GM18498 (cell line): ENCODE data around the gene THEMIS.
"Not testable (repeated sequence)": the region's sequence is repeated elsewhere in the genome, so short reads cannot be mapped to it uniquely, and the experiment has no call there.

ENCODE experiments used
- ATAC-seq: cut with Tn5 transposase; IDR thresholded peaks from one replicate; pipeline ENCODE4 v1.9.1; 2021; ENCODE audit warnings: mild to moderate bottlenecking, moderate library complexity; ENCODE audit not compliant: unreplicated experiment

The THEMIS gene

DNA sequence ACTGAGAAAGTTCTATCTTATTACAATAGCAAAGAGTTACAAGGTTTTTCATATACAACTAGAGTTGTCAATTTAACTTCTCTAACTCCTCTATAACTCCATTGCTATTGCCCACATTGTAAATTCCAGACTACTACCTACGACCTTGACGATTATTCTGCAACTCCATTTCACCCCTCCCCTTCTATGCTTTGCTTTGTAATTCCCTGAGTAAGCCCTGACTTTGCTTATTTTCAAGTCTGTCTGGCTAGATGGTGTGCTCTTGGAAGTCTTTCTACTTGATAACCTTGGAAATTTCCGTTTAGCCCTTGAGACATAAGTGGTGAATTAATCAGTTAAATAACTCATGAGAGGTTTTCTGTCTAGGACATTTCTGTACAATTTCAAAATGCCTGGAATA lies 162.4 kb downstream of the THEMIS start:
- ATAC-seq, result no peak

DNA sequence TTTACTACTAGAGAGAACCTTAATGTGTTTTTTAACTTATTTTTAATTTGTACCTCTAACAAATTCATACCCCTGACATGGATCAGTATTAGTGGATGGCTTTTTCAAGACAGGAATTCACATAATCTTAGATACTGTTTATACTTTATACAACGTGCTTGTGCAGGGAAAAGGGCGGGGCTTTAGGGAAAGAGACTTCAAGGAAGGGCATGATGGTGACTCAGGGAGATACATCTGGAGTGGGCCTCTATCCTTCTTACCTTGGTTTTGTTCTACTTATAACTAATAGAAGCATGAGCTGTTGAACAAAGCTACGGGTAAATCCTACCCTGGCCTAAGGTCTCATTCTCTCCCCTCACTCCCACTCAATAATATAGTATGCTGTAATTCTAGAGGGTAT lies 163.1 kb downstream of the THEMIS start:
- ATAC-seq, result no peak

DNA sequence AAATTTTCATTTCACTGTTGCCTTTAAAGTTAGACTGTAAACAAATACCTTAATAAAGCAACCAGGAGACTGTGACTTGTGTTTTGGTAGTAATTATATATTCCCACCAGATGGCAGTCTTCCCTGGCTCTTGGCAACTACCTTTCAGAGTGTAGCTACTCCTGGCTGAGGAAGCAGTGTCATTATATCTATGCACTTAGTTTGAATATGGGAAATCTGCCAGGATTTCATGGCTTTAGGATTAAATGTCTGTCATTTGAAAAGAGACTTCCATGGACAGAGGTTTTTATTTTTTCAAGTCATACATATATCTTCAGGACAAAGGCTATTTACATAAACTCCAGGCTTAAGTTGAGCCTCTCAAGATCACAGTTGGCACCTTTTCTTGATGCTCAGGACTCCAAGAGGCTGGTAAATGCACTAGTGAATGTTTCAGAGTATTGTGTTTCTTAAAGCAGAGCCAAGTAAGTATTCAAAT lies 163.8 kb downstream of the THEMIS start:
- ATAC-seq, result peak; percentile 98

GRCh38 chr6:127732927-127733326 lies 167.9 kb downstream of the THEMIS start:
- ATAC-seq, result no peak

DNA sequence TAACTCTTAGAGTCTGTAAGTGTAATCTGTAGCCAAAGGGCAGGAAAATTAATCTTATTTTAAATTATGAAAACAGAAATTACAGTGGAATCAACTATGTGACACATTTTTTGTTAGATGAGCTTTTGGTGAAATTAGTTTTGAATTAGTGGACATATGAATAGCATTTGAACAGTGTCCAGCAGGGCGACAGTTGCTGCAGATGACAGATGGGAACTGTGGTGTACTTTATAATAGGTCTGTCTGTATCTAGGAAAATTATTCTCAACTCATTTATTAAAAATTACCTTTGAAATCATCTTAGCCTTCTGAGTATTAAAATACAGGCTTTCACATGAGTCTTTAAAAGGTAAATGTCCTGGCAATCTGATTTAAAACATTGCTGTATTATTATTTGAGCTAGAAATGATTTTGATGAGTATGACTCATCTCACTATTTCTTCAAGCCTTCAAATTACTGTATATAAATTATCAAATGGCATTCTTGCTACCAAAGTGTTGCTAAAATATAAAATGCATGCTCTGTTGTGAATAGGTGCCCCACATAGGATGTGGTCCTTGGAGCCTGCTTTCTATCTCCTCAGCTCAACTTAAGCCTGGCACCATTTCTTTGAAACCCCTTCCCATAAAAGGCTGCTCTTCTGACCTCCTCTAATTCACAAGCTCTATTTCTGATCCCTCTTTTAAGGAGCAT lies 173.5 kb downstream of the THEMIS start:
- no peak for ATAC-seq

DNA sequence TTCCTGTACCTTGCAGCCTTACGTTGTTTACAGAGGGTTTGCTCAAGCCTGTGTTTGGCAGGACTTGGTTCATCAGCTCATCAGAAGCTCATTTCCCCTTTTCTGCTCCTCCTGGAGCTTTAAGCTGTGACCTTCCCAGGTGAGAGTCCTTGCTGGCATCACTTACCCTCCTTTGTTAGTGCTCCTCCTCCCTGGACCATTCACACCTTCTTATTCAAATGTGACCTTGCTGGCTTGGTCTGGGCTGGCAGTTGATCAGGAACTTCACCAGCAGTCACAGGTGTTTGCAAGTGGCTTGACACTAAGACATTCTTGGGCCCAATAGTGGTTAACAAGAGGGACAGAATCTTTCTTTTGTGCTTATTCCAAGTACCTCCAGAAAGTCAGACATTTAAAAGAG lies 175.0 kb downstream of the THEMIS start:
- no peak for ATAC-seq

DNA sequence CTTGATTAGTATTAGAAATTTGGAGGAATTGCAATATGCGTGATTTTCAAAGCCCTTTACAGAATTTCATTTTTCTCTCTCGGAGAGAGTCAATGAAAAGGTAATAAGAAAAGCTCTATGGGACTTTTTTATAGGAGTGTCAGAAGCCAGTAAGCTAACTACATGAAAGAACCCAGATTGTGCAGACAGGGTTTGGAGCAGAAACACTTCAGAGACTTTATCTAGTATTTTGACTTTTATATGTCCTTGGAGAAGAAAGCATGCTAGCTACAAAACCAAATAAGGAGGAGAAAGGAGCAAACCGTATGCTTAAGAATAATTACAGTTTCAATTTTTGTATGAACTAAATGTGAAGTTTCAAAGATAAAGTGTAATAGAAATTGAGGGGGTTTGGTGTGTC lies 182.2 kb downstream of the THEMIS start:
- no peak for ATAC-seq

GRCh38 chr6:127717384-127717783 lies 183.5 kb downstream of the THEMIS start:
- no peak for ATAC-seq

GRCh38 chr6:127716465-127716864 lies 184.4 kb downstream of the THEMIS start:
- no peak for ATAC-seq

DNA sequence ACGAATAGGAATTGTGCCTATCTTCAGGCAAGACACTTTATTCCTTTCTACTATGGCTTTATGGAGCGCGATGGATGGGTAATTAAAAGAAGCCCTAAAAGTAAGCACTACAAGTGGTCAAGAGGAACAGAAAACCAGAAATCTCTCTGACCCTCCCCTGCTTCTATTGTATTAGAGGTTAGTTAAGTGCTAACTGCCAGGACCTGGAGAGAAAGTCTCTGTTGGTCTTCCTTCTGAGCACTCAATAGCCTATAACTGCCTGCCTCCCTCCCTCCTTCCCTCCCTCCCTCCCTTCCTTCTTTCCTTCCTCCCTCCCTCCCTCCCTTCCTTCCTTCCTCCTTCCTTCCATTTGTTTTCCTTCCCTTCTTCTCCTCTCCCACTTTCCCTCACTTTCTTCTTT lies 190.2 kb downstream of the THEMIS start:
- no peak for ATAC-seq

- no peak for ATAC-seq
Measured at GRCh38 chr6:127706216-127706615, 194.6 kb downstream of the THEMIS start.

GRCh38 chr6:127695108-127695507 lies 205.8 kb downstream of the THEMIS start:
- no peak for ATAC-seq

GRCh38 chr6:127691146-127691545 lies 209.7 kb downstream of the THEMIS start:
- no peak for ATAC-seq

DNA sequence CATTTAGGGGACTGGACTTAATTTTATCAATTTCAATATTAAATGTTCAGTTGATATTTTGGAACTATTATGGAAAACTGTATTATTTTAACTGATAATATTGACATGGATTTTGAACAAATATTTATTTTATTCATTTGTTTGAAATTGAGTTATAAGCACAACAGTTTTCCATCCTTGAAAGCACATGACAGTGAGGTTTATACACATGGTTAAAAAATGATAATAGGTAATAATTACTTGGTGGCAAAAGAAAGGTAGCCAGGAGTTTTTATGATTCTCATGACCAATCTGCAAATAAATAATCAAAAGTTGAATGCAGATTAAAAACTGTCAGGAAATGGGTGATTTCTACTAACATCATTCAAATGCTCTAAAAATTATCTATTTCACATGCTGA lies 210.3 kb downstream of the THEMIS start:
- no peak for ATAC-seq

GRCh38 chr6:127690092-127690491 lies 210.8 kb downstream of the THEMIS start:
- no peak for ATAC-seq

GRCh38 chr6:127687490-127687889 lies 213.4 kb downstream of the THEMIS start:
- not testable (repeated sequence) for ATAC-seq

- ATAC-seq, result no peak
Measured at GRCh38 chr6:127686084-127686483, 214.8 kb downstream of the THEMIS start.

DNA sequence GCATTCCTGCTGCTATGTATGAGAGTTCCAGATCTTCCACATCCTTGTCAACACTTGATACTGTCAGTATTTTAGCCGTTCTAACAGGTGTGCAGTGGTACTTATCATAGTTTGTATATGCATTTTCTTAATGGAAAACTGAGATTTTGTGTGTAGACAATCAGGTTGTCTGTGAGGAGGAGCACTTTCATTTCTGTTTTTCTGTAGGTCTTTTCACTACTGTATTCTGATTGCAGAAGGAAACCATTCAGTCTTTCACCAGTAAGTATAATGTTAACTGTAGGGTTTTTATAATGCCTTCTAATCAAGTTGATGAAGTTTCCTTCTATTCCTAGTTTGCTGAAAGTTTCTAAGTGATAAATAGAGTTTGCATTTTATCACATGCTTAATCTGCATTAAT lies 216.4 kb downstream of the THEMIS start:
- no peak for ATAC-seq
